Esophagus squamous epithelium (tissue), 5 donors: ENCODE results near the gene OSBPL10. TPM values are rescaled to one million over a fixed set of nuclear protein-coding genes. Genes with fewer than 3 reads are reported as not detected.

Source experiments
- DNase-seq: peaks from one replicate; lab custom pipeline; 2025; lab: John Stamatoyannopoulos, UW
- H3K27ac ChIP-seq, 4 donors: fragments of 200-600 bp; sonication (generic); one replicate each; pipeline ENCODE4 v1.5.1; 2016 to 2019; ENCODE audit warnings: mild to moderate bottlenecking in 1 of 4
- H3K27me3 ChIP-seq, 4 donors: fragments of 200-600 bp; sonication (generic); 1 replicate in 3 of 4; 2 replicates in 1 of 4; pipeline versions ENCODE4 v1.5.1 to v1.6.0; 2017 to 2021; ENCODE audit warnings: antibody characterized with exemption in 1 of 4
- H3K36me3 ChIP-seq, 3 donors: fragments of 200-600 bp; sonication (generic); one replicate each; pipeline ENCODE4 v1.5.1; 2016 to 2019
- H3K4me1 ChIP-seq, 3 donors: fragments of 200-600 bp; sonication (generic); one replicate each; pipeline ENCODE4 v1.5.1; 2017 to 2019
- H3K4me3 ChIP-seq, 4 donors: fragments of 200-600 bp; sonication (generic); 1 replicate in 3 of 4; 2 replicates in 1 of 4; pipeline ENCODE4 v1.5.1; 2016 to 2019; ENCODE audit warnings: mild to moderate bottlenecking in 2 of 4, moderate library complexity in 1 of 4
- H3K9me3 ChIP-seq, 3 donors: fragments of 200-600 bp; sonication (generic); one replicate each; pipeline ENCODE4 v1.5.1; 2016 to 2019
- CTCF ChIP-seq, 6 experiments: fragments of 450-650 bp in 4 of 6; fragments of 200-600 bp in 2 of 6; sonication (generic) in 2 of 6; IDR thresholded peaks; one replicate each; pipeline ENCODE4 v1.5.1; 2016 to 2019; ENCODE audit warnings: antibody characterized with exemption in 6 of 6, mild to moderate bottlenecking in 4 of 6, moderate library complexity in 4 of 6
- POLR2A ChIP-seq, 4 donors: fragments of 450-650 bp; IDR thresholded peaks; one replicate each; pipeline ENCODE4 v1.6.1; 2017; ENCODE audit warnings: antibody characterized with exemption in 4 of 4, mild to moderate bottlenecking in 4 of 4, moderate library complexity in 3 of 4
- WGBS, 2 donors: methylation state at CpG; one replicate each; pipeline ENCODE4 v1.1.5; 2018; 5-methylcytosine and 5-hydroxymethylcytosine counted together
- intact Hi-C: fragments of 100-400 bp; cut with DNase I; formaldehyde crosslinking; loops from one replicate; pipeline ENCODE4 v1.15.0; 2022
- total RNA-seq, 4 donors: library from RNA; depleted of rRNA; stranded (reverse); fragments of >200 nt; gene quantifications; one replicate each; pipeline ENCODE4 v1.1.0, GENCODE V29; 2016
- donor health status: DM: yes; HTN: yes; CAD: no.

OSBPL10 gene
- total RNA-seq, 4 donors from 2014 or later, result 13.8 to 65.3 (median 41.0) TPM

- Histone ChIP-seq H3K27ac (no peak overlapping the region), H3K4me3 (no peak overlapping the region), H3K27me3 (no peaks in the 10 kb centered on the region), H3K4me1 (no peaks in the 10 kb centered on the region), H3K36me3 (peaks cover 0 to 38% (median 0%) of the 10 kb centered on the region in 3 donors), H3K9me3 (no peaks in the 10 kb centered on the region)
- intact Hi-C loops, result no loop called here
- 95 to 96% methylated on average over 1 of the region's 1 CpG for WGBS, 2 donors
- no peak for DNase-seq
- TF ChIP-seq POLR2A (IDR thresholded peaks at IDR 0.05) (no peak), CTCF (IDR thresholded peaks at IDR 0.05) (no peak)
Observed at GRCh38 chr3:31828007-31828406, 153.1 kb downstream of the OSBPL10 start.

- H3K4me1 ChIP-seq, result no peaks in the 10 kb centered on the region
- no peaks in the 10 kb centered on the region for H3K9me3 ChIP-seq
- H3K27me3 ChIP-seq, result no peaks in the 10 kb centered on the region
- no peak for DNase-seq
- intact Hi-C loops, result no loop called here
- peaks cover 0 to 31% (median 5%) of the 10 kb centered on the region in 3 donors for H3K36me3 ChIP-seq
- 81 to 89% methylated on average over 3 of the region's 3 CpGs for WGBS, 2 donors
- TF ChIP-seq POLR2A (IDR thresholded peaks at IDR 0.05), result no peak
- TF ChIP-seq CTCF (IDR thresholded peaks at IDR 0.05), result no peak
- no peak overlapping the region for H3K27ac ChIP-seq
- no peak overlapping the region for H3K4me3 ChIP-seq
Observed at GRCh38 chr3:31823184-31823583, 157.9 kb downstream of the OSBPL10 start.

GRCh38 chr3:31821118-31821517 lies 159.9 kb downstream of the OSBPL10 start:
- peaks cover 0 to 29% (median 5%) of the 10 kb centered on the region in 3 donors for H3K36me3 ChIP-seq
- no peaks in the 10 kb centered on the region for H3K9me3 ChIP-seq
- DNase-seq, result no peak
- 79 to 94% methylated on average over 2 of the region's 2 CpGs for WGBS, 2 donors
- no peaks in the 10 kb centered on the region for H3K4me1 ChIP-seq
- intact Hi-C loops, result no loop called here
- no peak overlapping the region for H3K4me3 ChIP-seq
- H3K27ac ChIP-seq, result no peak overlapping the region
- no peaks in the 10 kb centered on the region for H3K27me3 ChIP-seq
- TF ChIP-seq CTCF (IDR thresholded peaks at IDR 0.05) (no peak), POLR2A (IDR thresholded peaks at IDR 0.05) (no peak)

- intact Hi-C loops, result no loop called here
- Histone ChIP-seq H3K27me3 (no peaks in the 10 kb centered on the region), H3K4me3 (no peak overlapping the region), H3K36me3 (peaks cover 0 to 20% (median 5%) of the 10 kb centered on the region in 3 donors), H3K27ac (no peak overlapping the region), H3K4me1 (no peaks in the 10 kb centered on the region), H3K9me3 (no peaks in the 10 kb centered on the region)
- no peak for DNase-seq
- WGBS, 2 donors, result 84 to 87% methylated on average over 2 to 8 of the region's 8 CpGs
- TF ChIP-seq POLR2A (IDR thresholded peaks at IDR 0.05), result no peak
- no peak for TF ChIP-seq CTCF (IDR thresholded peaks at IDR 0.05)
Observed at GRCh38 chr3:31819441-31819840, 161.6 kb downstream of the OSBPL10 start.

- TF ChIP-seq CTCF (IDR thresholded peaks at IDR 0.05), result no peak
- no peak for TF ChIP-seq POLR2A (IDR thresholded peaks at IDR 0.05)
Observed at GRCh38 chr3:31817411-31817966, 163.6 kb downstream of the OSBPL10 start.

More at GRCh38 chr3:31817411-31817966, 163.6 kb downstream of the OSBPL10 start:
- 84 to 100% methylated on average over 1 to 5 of the region's 10 CpGs for WGBS, 2 donors
- H3K27me3 ChIP-seq, result no peaks in the 10 kb centered on the region
- intact Hi-C loops, result no loop called here
- H3K36me3 ChIP-seq, result peaks cover 0 to 11% (median 5%) of the 10 kb centered on the region in 3 donors
- H3K4me1 ChIP-seq, result no peaks in the 10 kb centered on the region
- no peak overlapping the region for H3K4me3 ChIP-seq
- no peak overlapping the region for H3K27ac ChIP-seq
- no peak for DNase-seq
- H3K9me3 ChIP-seq, result no peaks in the 10 kb centered on the region
